ENCODE measurements around the gene ESYT2. TPM values are rescaled to one million over a fixed set of nuclear protein-coding genes. Genes with fewer than 3 reads are reported as not detected.
A peak's percentile ranks its signal among the peaks of the same experiment; 100 is the strongest.
"Not testable (repeated sequence)": the region's sequence is repeated elsewhere in the genome, so short reads cannot be mapped to it uniquely, and the experiment has no call there.

The ESYT2 gene
- total RNA-seq, 2 donors from 2014 or later, result 145 to 181 TPM

GRCh38 chr7:158716802-158717201 lies 112.5 kb downstream of the ESYT2 start:
- no peak for DNase-seq (ENCODE audit: low spot score)
- intact Hi-C loops (cut with DNase I), result no loop called here

GRCh38 chr7:158710651-158711102 lies 118.6 kb downstream of the ESYT2 start:
- intact Hi-C loops (cut with DNase I), result no loop called here
- DNase-seq (ENCODE audit: low spot score), result no peak

- intact Hi-C loops (cut with DNase I), result no loop called here
- DNase-seq (ENCODE audit: low spot score), result no peak
Measured at GRCh38 chr7:158707610-158708009, 121.7 kb downstream of the ESYT2 start.

- DNase-seq (ENCODE audit: low spot score), result no peak
- intact Hi-C loops (cut with DNase I), result no loop called here
Measured at GRCh38 chr7:158706710-158707590, 122.4 kb downstream of the ESYT2 start.

- DNase-seq (ENCODE audit: low spot score), result no peak
- intact Hi-C loops (cut with DNase I), result no loop called here
Measured at GRCh38 chr7:158706273-158706704, 123.0 kb downstream of the ESYT2 start.

- intact Hi-C loops (cut with DNase I), result no loop called here
- DNase-seq (ENCODE audit: low spot score), result no peak
Measured at GRCh38 chr7:158705234-158705850, 124.0 kb downstream of the ESYT2 start.

- intact Hi-C loops (cut with DNase I), result no loop called here
Measured at GRCh38 chr7:158704524-158705233, 124.6 kb downstream of the ESYT2 start, which contains the start of gene NCAPG2. Gene NCAPG2 (minus strand): TSS chr7:158704804. CDS start chr7:158701899, 2,905 bp downstream.

GRCh38 chr7:158703679-158704523 lies 125.4 kb downstream of the ESYT2 start:
- DNase-seq (ENCODE audit: low spot score); intact Hi-C loops (cut with DNase I): not testable (repeated sequence)

More at GRCh38 chr7:158704524-158705233, 124.6 kb downstream of the ESYT2 start, which contains the start of gene NCAPG2:
- DNase-seq (ENCODE audit: low spot score), result peak; percentile 99

- DNase-seq (ENCODE audit: low spot score), result no peak
- intact Hi-C loops (cut with DNase I), result no loop called here
Measured at GRCh38 chr7:158702944-158703343, 126.4 kb downstream of the ESYT2 start.

GRCh38 chr7:158702196-158702595 lies 127.1 kb downstream of the ESYT2 start:
- no peak for DNase-seq (ENCODE audit: low spot score)
- intact Hi-C loops (cut with DNase I), result no loop called here

GRCh38 chr7:158700008-158700407 lies 129.3 kb downstream of the ESYT2 start:
- intact Hi-C loops (cut with DNase I), result no loop called here
- DNase-seq (ENCODE audit: low spot score), result no peak

GRCh38 chr7:158699341-158699740 lies 130.0 kb downstream of the ESYT2 start:
- intact Hi-C loops (cut with DNase I), result loop anchor here in 1 of 2 donors (5.0 kb wide), 1 partner anchor 278 kb away; no protein-coding TSS in a partner anchor

GRCh38 chr7:158698657-158699195 lies 130.6 kb downstream of the ESYT2 start:
- intact Hi-C loops (cut with DNase I), result loop anchor here in 1 of 2 donors (5.0 kb wide), 1 partner anchor 279 kb away; no protein-coding TSS in a partner anchor
- no peak for DNase-seq (ENCODE audit: low spot score)

More at GRCh38 chr7:158699341-158699740, 130.0 kb downstream of the ESYT2 start:
- no peak for DNase-seq (ENCODE audit: low spot score)

GRCh38 chr7:158697597-158697996 lies 131.7 kb downstream of the ESYT2 start:
- intact Hi-C loops (cut with DNase I), result loop anchor here in 1 of 2 donors (5.0 kb wide), 1 partner anchor 280 kb away; no protein-coding TSS in a partner anchor
- DNase-seq (ENCODE audit: low spot score), result not testable (repeated sequence)

- peak; percentile 79 for DNase-seq (ENCODE audit: low spot score)
Measured at GRCh38 chr7:158695726-158696452, 133.4 kb downstream of the ESYT2 start.

GRCh38 chr7:158695056-158695455 lies 134.3 kb downstream of the ESYT2 start:
- intact Hi-C loops (cut with DNase I), result loop anchor here in 1 of 2 donors (5.0 kb wide), 1 partner anchor 282 kb away; no protein-coding TSS in a partner anchor
- no peak for DNase-seq (ENCODE audit: low spot score)

More at GRCh38 chr7:158695726-158696452, 133.4 kb downstream of the ESYT2 start:
- intact Hi-C loops (cut with DNase I), result loop anchor here in 1 of 2 donors (5.0 kb wide), 1 partner anchor 281 kb away; no protein-coding TSS in a partner anchor

- DNase-seq (ENCODE audit: low spot score), result no peak
- intact Hi-C loops (cut with DNase I), result loop anchor here in 1 of 2 donors (5.0 kb wide), 1 partner anchor 283 kb away; no protein-coding TSS in a partner anchor
Measured at GRCh38 chr7:158694650-158695049, 134.7 kb downstream of the ESYT2 start.

Data from posterior vena cava (tissue), 2 donors.